Measurements from ENCODE around the gene NOL7.

Gene NOL7

GRCh38 chr6:13593720-13594119 is 21.4 kb upstream of the NOL7 start:
- in situ Hi-C loops (cut with MboI; ENCODE audit: low sequenced_read_pairs), result no loop called here

- in situ Hi-C loops (cut with MboI; ENCODE audit: low sequenced_read_pairs), result no loop called here
Measured at GRCh38 chr6:13597073-13597472, 18.1 kb upstream of the NOL7 start.

- in situ Hi-C loops (cut with MboI; ENCODE audit: low sequenced_read_pairs), result loop anchor here (25.0 kb wide), 1 partner anchor 462 kb away; no protein-coding TSS in a partner anchor
Measured at GRCh38 chr6:13600036-13600435, 15.1 kb upstream of the NOL7 start.

- in situ Hi-C loops (cut with MboI; ENCODE audit: low sequenced_read_pairs), result loop anchor here (25.0 kb wide), 1 partner anchor 458 kb away; no protein-coding TSS in a partner anchor
Measured at GRCh38 chr6:13604135-13604534, 11.0 kb upstream of the NOL7 start.

GRCh38 chr6:13604546-13605416 is 10.4 kb upstream of the NOL7 start:
- in situ Hi-C loops (cut with MboI; ENCODE audit: low sequenced_read_pairs), result loop anchor here (25.0 kb wide), 1 partner anchor 458 kb away; no protein-coding TSS in a partner anchor

- in situ Hi-C loops (cut with MboI; ENCODE audit: low sequenced_read_pairs), result loop anchor here (25.0 kb wide), 1 partner anchor 457 kb away; no protein-coding TSS in a partner anchor
Measured at GRCh38 chr6:13605634-13606033, 9.5 kb upstream of the NOL7 start.

GRCh38 chr6:13611715-13612114 is 3.4 kb upstream of the NOL7 start:
- in situ Hi-C loops (cut with MboI; ENCODE audit: low sequenced_read_pairs), result loop anchor here (25.0 kb wide), 1 partner anchor 451 kb away; no protein-coding TSS in a partner anchor

- in situ Hi-C loops (cut with MboI; ENCODE audit: low sequenced_read_pairs), result loop anchor here (25.0 kb wide), 1 partner anchor 449 kb away; no protein-coding TSS in a partner anchor
Measured at GRCh38 chr6:13613029-13613594, 2.0 kb upstream of the NOL7 start.

- in situ Hi-C loops (cut with MboI; ENCODE audit: low sequenced_read_pairs), result loop anchor here (25.0 kb wide), 1 partner anchor 448 kb away; no protein-coding TSS in a partner anchor
Measured at GRCh38 chr6:13614126-13614925, 809 bp upstream of the NOL7 start.

GRCh38 chr6:13615792-13616120 is 621 bp downstream of the NOL7 start:
- in situ Hi-C loops (cut with MboI; ENCODE audit: low sequenced_read_pairs), result loop anchor here (25.0 kb wide), 1 partner anchor 447 kb away; no protein-coding TSS in a partner anchor

GRCh38 chr6:13617066-13617465 is 1.9 kb downstream of the NOL7 start:
- in situ Hi-C loops (cut with MboI; ENCODE audit: low sequenced_read_pairs), result loop anchor here (25.0 kb wide), 1 partner anchor 445 kb away; no protein-coding TSS in a partner anchor

- in situ Hi-C loops (cut with MboI; ENCODE audit: low sequenced_read_pairs), result loop anchor here (25.0 kb wide), 1 partner anchor 437 kb away; no protein-coding TSS in a partner anchor
Measured at GRCh38 chr6:13624871-13625288, 9.7 kb downstream of the NOL7 start.

- in situ Hi-C loops (cut with MboI; ENCODE audit: low sequenced_read_pairs), result no loop called here
Measured at GRCh38 chr6:13629459-13630116, 14.5 kb downstream of the NOL7 start.

GRCh38 chr6:13630499-13630898 is 15.4 kb downstream of the NOL7 start:
- in situ Hi-C loops (cut with MboI; ENCODE audit: low sequenced_read_pairs), result no loop called here

GRCh38 chr6:13633343-13633742 is 18.2 kb downstream of the NOL7 start:
- in situ Hi-C loops (cut with MboI; ENCODE audit: low sequenced_read_pairs), result no loop called here

GRCh38 chr6:13635948-13636658 is 21.0 kb downstream of the NOL7 start:
- in situ Hi-C loops (cut with MboI; ENCODE audit: low sequenced_read_pairs), result no loop called here

- in situ Hi-C loops (cut with MboI; ENCODE audit: low sequenced_read_pairs), result no loop called here
Measured at GRCh38 chr6:13638014-13638413, 22.9 kb downstream of the NOL7 start.

- in situ Hi-C loops (cut with MboI; ENCODE audit: low sequenced_read_pairs), result no loop called here
Measured at GRCh38 chr6:13638626-13639025, 23.5 kb downstream of the NOL7 start.

GRCh38 chr6:13641315-13641714 is 26.2 kb downstream of the NOL7 start:
- in situ Hi-C loops (cut with MboI; ENCODE audit: low sequenced_read_pairs), result no loop called here

- in situ Hi-C loops (cut with MboI; ENCODE audit: low sequenced_read_pairs), result no loop called here
Measured at GRCh38 chr6:13643125-13643524, 28.0 kb downstream of the NOL7 start.
